Epithelial cell of esophagus (primary cell): ENCODE results near the gene ST3GAL5.

Experiments used
- DNase-seq: peaks from one replicate; pipeline ENCODE4 v3.0.0; 2010; ENCODE audit warnings: low read depth
- H3K4me3 ChIP-seq: 2 replicates; pipeline ENCODE4 v1.5.1; 2011; ENCODE audit warnings: mild to moderate bottlenecking, low read length, control low read depth
- CTCF ChIP-seq: IDR thresholded peaks from 2 replicates; pipeline ENCODE4 v1.5.1; 2011; ENCODE audit warnings: low read depth, mild to moderate bottlenecking, low read length, control low read depth, inconsistent platforms; ENCODE audit not compliant: insufficient read depth; ENCODE audit errors: missing control alignments

ST3GAL5 gene

GRCh38 chr2:85803704-85804425 is 84.9 kb downstream of the ST3GAL5 start:
- no peak for DNase-seq
- TF ChIP-seq CTCF, result no peak
- H3K4me3 ChIP-seq, result no peak overlapping the region

- no peak for DNase-seq
- TF ChIP-seq CTCF, result no peak
- no peak overlapping the region for H3K4me3 ChIP-seq
These were observed 86.3 kb downstream of the ST3GAL5 start for GRCh38 chr2:85802354-85803103.

- DNase-seq, result no peak
- no peak overlapping the region for H3K4me3 ChIP-seq
- TF ChIP-seq CTCF, result no peak
These were observed 86.9 kb downstream of the ST3GAL5 start for GRCh38 chr2:85801871-85802270.

GRCh38 chr2:85800586-85800985 is 88.2 kb downstream of the ST3GAL5 start:
- no peak overlapping the region for H3K4me3 ChIP-seq
- TF ChIP-seq CTCF, result no peak
- DNase-seq, result no peak

GRCh38 chr2:85799215-85799956 is 89.4 kb downstream of the ST3GAL5 start:
- H3K4me3 ChIP-seq, result no peak overlapping the region
- TF ChIP-seq CTCF, result no peak
- peak; percentile 87 for DNase-seq

- no peak for TF ChIP-seq CTCF
- H3K4me3 ChIP-seq, result no peak overlapping the region
- peak; percentile 10 for DNase-seq
These were observed 90.9 kb downstream of the ST3GAL5 start for GRCh38 chr2:85797921-85798320.
